Erythroblast (primary cell): ENCODE measurements around the gene IFT81.
"Not testable (repeated sequence)": the region's sequence is repeated elsewhere in the genome, so short reads cannot be mapped to it uniquely, and the experiment has no call there.

Experiments
- DNase-seq, 2 experiments: peaks; one replicate each; lab custom pipeline; 2025; lab: John Stamatoyannopoulos, UW
- GATA1 ChIP-seq: IDR thresholded peaks from 2 replicates; pipeline ENCODE4 v1.6.1; 2011; ENCODE audit warnings: low read depth, mild to moderate bottlenecking, control low read depth, low read length, moderate library complexity
- POLR2A ChIP-seq: IDR thresholded peaks from 2 replicates; pipeline ENCODE4 v1.6.1; 2011; ENCODE audit warnings: mild to moderate bottlenecking, low read length

IFT81 gene

DNA sequence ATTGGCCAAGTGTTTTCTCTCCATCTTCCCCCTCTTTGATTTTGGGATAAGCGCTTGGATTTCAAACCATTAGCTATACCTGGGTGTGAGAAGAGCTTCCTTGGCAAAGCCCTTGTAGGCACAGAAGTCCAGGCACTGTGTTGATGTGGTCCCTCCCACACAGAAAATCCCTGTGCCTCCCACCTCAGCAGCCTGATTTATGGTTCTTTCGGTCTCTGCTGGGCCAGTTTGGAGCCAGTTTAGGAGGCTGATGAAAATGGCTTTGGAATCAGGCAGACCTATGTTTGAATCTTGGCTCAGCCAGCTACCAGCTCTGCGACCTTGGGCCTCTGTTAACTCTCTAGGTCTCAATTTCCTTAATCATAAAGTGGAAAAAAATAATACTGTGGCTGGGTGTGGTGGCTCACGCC is 9.6 kb upstream of the IFT81 start:
- no peak for TF ChIP-seq GATA1

GRCh38 chr12:110115675-110116074 is 8.5 kb upstream of the IFT81 start:
- no peak for TF ChIP-seq GATA1
- TF ChIP-seq POLR2A = no peak
- no peak for DNase-seq

More for the DNA sequence above, 9.6 kb upstream of the IFT81 start:
- no peak for DNase-seq

DNA sequence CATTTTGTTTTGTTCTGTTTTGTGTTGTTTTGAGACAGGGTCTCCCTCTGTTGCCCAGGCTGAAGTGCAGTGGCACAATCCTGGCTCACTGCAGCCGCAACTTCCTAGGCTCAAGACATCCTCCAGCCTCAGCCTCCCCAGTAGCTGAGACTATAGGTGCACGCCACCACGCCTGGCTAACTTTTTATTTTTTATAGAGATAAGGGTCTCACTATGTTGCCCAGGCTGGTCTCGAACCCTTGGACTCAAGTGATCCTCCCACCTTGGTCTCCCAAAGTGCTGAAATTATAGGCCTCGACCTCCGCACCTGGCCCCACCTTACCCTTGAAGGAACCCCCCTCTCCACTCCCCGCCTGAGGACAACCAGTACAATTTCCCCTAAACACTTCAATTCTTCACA is 7.5 kb upstream of the IFT81 start:
- TF ChIP-seq GATA1 (no peak), POLR2A (no peak)
- DNase-seq = no peak

DNA sequence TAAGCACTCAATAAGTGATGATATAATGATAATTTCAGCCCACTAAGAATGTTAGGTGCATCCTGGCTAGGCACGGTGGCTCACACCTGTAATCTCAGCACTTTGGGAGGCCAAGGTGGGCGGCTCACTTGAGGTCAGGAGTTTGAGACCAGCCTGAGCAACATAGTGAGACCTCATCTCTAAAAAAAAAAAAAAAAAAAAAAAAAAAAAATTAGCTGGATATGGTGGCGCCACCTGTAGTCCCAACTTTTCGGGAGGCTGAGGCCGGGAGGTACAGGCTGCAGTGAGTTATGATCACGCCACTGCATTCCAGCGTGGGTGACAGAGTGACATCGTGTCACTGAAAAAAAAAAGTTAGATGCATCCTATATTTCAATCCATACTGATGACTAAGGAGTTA is 6.9 kb upstream of the IFT81 start:
- DNase-seq = not testable (repeated sequence)

DNA sequence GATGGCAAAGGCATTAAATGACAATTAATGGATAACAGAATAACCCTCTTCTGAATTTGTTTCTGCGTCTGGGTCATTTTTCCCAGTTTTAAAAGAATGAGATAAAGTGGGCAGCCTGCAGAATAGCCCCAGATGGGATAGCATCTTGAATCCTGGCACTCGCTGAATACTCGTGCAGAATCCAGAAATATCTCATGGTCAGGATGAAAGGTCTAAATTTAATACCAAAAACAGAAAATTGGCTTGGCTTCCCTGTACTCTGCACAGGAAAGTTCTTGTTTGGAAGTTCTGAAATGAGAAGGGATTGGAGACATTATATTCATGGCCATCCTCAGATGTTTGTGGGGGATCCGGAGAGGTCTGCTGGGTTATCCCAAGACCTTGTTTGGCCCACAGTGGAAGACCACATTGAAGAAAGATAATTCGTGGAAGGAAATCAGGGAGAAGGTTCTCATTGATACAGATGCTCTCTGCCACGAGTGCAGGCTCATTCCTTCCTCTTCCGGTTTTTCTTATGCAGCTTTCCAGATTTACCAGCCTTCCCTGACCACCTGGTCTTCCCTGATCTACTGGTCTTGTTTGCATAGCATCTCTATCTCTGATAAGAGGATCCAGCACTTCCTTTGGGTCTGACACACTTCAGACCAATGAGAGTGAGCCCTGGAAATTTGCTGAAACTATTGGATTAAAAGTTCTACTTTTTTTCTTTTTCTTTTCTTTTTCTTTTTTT is 6.0 kb upstream of the IFT81 start:
- DNase-seq = no peak
- no peak for TF ChIP-seq POLR2A
- TF ChIP-seq GATA1 = no peak

DNA sequence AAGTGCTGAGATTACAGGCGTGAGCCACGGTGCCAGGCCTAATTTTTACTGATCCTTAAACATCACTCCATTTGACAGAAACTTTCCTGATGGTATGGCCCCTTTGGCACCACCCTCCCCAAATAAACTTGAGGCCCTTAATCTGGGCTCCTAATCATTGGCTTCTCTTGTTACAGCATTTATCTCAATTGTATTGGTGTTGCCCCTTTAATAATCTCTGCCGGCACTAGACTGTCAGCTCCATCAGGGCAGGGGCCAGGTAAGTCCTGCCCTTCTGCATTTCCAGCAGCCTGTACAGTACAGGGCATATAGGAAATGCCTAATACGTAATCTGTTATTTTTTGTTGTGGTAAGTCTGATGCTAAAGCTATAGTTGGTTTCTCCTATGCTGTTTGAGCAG is 1.2 kb upstream of the IFT81 start:
- DNase-seq = no peak
- TF ChIP-seq GATA1 (no peak), POLR2A (no peak)

- DNase-seq = no peak
- TF ChIP-seq POLR2A (no peak), GATA1 (no peak)
Observed at GRCh38 chr12:110123919-110124268, 263 bp upstream of the IFT81 start.

- no peak for DNase-seq
- TF ChIP-seq GATA1 (no peak), POLR2A (no peak)
Observed at GRCh38 chr12:110126557-110126956, 2.4 kb downstream of the IFT81 start.

DNA sequence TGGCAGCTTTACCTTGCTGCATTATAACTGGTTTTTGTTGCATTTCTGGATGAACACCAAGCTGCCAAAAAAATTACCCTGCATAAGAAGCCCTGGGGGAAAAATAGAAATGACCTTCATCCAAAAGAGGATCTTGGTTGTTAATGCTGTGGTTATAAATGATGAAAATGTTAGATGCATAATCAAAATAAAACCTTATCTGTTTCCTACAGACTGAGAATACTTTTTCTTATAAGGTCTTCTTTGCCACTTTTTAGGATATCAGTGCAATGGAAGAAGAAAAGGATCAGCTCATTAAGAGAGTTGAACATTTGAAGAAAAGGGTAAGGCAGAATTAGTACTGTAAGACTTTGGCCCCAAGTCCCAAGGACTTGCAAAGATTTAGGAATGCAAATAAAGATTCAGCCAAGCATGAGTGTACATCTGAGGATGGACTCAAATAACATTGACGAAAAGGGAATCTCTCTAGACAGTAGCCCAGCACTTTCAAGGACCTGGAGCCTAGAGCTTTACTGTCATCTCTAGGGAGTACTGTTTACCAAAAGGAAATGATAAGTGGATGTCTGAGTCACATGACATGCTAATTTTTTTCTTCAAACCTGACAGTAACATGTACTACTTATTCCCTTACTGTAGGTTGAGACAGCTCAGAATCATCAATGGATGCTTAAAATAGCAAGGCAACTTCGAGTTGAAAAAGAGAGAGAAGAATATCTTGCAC is 10.7 kb downstream of the IFT81 start:
- peak in 1 of 2 experiments; percentile 12 for DNase-seq

GRCh38 chr12:110135806-110136205 is 11.6 kb downstream of the IFT81 start:
- no peak for DNase-seq
- no peak for TF ChIP-seq GATA1
- TF ChIP-seq POLR2A = no peak

More for the DNA sequence above, 10.7 kb downstream of the IFT81 start:
- TF ChIP-seq POLR2A (no peak), GATA1 (no peak)

GRCh38 chr12:110137786-110138185 is 13.6 kb downstream of the IFT81 start:
- DNase-seq = no peak
- no peak for TF ChIP-seq GATA1
- no peak for TF ChIP-seq POLR2A

- TF ChIP-seq POLR2A = no peak
- no peak for TF ChIP-seq GATA1
- DNase-seq = no peak
Observed at GRCh38 chr12:110141389-110141788, 17.2 kb downstream of the IFT81 start.

DNA sequence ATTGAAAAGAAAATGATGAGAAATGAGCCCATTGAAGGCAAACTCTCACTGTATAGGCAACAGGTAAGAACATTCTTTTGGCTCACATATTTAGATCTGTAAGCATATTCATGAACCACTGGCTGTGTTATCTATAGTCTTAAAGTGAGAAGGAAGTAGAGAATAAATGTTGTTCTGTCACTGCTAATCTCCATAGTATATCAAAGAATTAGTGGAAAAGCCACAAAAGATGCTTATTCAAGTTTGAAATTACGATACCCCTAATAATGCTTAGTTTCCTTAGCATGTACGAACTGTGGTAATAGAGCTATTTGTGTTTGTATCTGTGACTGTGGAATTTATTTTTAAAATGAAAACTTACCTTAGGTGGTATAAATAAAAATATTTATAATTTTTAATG is 22.8 kb downstream of the IFT81 start:
- TF ChIP-seq POLR2A (no peak), GATA1 (no peak)
- no peak for DNase-seq

DNA sequence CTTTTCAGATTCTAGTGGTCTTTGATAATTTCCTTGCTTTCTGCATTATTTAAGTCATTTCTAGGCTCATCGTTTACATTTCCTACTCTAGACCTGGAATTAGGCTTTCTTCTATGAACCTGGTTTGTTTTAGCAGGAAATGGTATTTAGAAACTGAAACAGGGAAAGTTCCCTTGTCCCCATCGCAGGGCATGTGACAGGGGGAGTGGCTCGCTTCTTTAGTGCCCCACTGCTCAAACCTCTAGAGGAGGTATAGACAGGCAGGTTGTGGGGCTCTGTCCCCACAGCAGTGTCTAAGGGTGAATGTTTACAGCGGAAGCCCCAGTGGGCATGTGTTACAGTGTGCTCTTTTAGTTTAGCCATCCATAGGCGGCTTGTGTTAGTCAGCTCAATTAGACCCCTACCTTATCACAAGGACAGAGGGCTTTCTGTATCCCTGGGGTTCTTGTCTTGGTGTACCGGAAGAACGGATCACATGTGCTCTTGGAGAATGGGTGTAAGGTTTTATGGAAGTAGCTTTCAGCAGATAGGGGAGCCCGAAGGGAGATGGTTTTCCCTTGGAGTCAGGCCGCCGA is 25.0 kb downstream of the IFT81 start:
- TF ChIP-seq GATA1 = no peak
- no peak for TF ChIP-seq POLR2A
- DNase-seq = no peak
